HG03060 (cell line): ENCODE results near the gene EIF2B2.

Experiments
- ATAC-seq: cut with Tn5 transposase; IDR thresholded peaks from one replicate; pipeline ENCODE4 v1.9.1; 2021; ENCODE audit warnings: low read depth, moderate number of reproducible peaks; ENCODE audit not compliant: unreplicated experiment

EIF2B2 gene

DNA sequence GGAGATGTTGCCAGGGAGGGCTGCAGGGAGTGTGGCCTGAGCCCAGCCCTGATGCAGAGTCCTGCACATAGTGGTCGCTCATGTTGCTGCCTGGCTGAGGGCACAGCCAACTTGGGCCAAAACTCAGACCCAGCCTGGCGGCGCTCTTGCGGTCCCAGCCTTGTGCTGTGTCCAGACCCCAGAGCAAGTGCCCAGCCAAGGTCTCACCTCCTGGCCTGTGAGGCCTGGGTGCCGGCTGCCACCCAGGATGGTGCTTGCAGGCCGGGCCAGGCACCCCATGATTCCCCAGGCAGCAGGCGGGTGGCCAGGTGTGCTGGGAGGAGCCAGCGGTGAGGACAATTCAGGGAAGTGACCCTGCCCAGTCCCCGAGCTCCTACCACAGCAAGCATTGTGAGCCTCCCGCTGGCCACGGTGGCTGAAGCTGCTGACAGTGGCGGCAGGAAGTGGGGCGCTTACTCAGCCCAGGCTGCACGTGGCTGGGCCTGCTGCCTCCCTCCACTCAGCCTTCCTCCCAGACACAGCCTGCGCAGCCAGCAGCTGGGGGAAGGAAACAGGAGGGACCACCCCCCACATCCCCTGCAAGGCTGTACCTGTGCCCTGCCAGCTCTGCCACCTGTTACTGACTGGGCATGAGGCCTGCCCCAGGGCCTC lies 29.6 kb upstream of the EIF2B2 start:
- no peak for ATAC-seq

DNA sequence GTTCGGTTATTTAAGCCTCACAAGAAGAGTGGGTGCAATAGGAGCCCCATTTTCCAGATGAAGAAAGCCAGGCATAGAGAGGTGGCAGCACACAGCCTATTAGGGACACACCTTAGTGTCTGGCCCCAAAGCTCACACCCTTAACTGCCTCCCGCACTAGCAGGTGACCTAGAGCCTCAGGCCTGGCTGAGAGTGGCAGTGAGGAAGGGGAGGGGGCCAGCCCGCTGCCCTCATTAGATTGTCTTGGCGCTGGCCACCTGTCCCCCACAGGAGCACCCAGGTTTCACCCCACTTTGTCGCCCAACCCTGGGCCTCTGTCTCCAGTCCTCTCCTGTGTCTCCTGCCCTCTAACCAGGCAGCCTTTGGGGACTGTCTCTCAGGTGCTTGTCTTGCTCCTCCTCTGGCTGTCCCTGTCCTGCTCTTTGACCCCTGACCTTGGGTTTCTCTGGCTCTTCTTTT lies 28.8 kb upstream of the EIF2B2 start:
- no peak for ATAC-seq

DNA sequence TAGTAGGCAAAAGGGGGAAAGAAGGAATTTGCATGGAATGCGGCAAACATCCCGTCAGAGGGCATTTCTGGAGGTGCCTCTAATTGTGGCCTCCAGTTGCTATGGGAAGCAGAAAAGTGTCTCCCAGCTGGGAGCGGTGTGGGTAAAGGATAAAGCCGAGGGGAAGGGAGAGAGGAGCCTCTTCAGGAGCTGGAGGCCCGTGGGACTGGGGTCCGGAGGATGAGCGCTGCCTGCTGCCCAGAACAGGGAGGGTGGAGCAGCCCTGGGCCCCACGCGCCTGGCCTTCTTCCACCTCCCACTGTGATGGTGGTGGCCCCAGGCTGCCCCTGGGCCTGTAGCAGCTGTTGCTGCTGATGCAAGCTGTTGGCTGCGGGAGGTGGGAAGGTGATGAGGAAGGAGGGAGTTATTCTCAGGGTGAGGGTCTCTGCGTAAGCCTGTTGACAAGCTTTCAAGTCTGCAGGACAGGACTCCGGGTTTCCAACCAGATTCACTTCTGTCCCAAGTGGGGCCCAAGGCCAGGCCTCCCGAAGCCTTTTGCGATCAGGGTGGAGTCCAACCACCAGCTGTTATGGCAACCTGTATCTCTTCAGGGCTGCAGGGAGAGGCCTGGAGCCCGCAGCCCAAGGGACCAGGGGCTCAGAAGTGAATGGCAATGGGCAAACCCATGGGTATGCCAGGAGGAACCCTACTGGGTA lies 28.2 kb upstream of the EIF2B2 start:
- ATAC-seq, result no peak

DNA sequence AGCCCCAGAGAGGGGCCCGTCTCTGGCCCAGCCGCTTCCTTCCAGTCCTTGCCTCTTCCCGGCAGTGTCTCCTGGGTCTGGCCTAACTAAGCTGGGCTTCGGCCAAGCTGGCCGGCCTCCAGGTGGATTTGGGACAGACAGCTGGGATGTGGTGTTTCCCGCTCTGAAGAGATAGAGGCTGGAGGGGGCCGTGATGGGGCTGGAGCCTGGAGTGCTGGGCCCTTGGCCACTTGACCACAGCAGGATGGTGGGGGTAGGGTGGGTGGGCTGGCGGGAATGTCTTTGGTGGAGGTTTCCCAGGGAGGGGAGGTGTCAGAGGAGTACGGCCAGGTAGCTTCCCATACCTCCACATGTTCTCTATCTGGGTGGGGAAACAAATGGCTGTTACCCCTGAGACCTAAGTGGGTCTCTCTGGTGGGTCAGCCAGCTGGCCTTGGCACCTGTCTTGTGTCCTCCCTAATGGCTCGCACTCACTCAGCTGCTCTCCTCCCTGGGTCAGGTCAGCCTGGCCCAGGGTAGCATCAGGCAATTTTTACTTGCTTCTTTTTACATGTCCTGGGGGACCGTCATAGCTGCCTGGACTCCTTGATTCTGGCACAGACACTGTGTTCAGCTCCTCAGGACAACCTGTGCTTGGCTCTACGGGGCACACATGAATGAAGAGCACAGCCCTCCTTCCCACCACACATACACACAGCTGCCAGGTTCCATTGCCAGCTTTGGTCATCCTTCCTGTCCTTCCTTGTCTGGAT lies 27.5 kb upstream of the EIF2B2 start:
- no peak for ATAC-seq

DNA sequence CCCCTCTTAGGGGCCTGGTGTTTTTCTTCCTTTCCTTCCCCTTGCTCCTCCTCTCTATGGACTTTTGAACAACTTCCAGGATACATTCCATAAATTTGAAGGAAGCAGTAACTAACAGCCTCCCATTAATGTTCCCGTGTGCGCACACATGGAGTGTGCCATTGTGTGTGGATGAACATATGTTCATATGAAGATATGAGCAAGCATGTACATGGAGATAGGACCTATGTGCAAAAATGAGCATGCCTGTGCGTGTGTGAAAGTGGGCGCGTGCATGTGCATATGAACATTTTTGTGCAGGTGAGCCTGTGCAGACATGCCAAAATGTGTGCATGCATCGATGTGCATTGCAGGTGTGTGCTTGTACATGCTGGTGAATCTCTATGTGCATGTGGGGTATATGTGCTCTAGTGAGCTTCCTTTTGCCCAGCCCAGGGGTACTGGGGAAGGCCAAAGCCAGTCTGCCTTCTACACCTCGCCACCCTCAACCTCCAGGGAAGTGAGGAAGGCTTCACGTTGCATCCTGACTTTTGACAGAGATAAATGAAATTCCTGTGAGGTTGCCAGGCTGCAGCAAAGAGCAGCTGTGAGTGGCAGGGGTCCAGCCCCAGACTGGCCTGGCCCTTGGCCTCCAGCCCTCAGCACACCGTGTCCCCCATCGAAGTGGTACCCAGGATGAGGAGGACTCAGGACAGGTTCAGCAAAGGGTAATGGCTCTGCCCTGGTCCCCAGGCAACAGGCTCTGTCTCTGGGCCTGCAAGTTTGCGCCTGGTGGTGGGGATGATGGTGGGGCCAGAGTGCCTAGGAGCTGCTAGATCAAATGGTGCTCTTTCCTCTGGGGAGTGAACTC lies 26.2 kb upstream of the EIF2B2 start:
- ATAC-seq, result no peak

DNA sequence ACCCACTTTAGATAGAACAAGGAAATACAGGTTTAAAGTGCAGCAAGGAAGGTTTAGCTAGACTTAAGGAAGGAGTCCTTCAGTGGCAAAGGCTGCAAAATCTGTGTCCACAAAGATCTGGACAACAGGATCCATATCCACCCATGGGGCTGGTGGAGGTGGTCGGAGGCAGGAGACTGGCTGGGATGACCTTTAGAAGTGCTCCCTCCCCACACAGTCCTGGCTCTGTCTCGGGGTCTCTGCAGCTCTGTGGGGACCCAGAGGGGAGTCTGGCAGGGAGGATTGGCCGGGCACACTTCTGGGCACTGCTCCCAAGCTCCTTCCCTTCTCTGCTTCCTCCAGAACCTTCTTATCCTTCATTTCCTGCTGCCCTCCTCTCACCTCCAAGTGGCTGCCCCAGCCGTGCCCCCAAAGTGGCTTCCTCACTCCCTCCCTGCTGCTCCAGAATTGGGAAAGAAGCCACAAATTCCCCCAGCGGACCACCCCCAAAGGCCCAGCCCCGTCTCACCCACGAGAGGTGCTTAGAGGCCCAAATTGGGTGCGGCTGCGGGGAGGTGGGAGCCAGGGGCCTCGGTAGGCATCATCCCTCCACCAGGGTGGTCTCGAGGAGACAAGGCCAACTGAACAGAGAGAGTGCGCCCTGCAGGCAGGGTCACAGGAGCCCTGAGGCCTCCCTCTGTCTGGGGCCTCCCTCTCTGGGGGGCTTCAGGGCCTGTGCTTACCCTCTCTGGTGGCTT lies 25.4 kb upstream of the EIF2B2 start:
- no peak for ATAC-seq

DNA sequence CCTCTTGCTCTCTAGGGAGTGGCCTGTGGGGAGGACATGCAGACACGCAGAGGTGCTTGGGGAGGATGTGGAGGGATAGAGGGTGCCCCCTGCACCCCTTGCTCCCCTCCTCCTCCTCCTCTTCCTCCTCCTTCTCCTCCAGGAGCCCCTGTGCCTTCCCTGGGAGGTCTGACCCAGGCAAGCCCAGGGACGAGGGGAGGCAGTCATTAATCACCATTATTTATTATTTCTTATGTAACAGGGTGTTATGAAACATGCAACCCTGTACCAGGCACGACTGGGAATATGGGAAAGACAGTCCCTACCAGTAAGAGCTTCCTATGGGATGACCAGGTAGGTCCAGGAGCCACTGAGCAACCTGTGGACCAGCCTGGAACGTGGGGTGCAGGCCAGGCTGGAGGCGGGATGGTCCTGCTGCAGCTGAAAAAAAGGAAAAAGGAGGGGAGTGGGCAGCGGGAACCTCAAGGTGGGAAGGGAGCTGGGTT lies 24.8 kb upstream of the EIF2B2 start:
- no peak for ATAC-seq

DNA sequence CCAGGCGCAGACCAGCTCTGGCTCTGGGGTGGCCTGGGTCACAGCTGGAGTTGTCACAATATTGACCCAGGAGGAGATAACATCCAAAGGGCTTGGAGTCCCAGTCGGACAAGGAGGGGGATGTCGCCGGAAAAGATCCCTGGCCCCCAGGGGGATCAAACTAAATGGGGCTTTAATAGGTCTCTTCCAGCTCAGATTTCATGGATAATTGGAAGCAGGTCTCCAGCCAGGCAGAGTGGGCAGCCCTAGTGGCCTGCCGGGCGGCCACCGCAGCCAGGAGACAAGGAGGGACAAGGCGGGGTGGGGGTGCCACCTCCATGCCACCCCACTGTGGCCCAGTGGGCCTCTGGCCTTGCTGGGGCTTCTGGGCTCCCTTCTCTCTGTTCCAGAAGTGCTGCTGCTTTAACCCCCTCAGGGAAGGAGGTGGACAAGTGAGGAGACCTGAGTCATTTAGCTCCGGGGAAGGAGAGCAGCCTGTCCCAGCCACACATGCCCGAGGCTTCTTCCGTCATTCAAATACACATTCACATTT lies 24.2 kb upstream of the EIF2B2 start:
- ATAC-seq, result no peak

DNA sequence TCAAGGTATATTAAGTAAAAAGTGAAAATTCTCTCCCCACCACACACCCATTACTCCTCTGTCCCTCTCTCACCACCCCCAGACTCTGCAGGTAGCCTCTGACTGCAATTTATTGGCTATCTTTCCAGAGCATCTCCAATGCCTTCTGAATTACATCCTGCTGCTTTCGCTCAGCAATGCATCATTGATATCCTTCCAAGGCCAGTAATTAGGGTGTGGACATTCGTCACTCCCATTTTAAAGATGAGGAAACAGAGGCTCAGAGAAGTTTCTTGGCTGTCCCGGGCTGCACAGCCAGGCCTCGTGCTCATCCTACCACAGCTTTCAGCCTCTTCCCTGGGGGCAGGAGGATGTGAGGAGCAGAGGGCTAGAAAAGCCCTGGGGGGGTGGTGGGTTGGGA lies 23.7 kb upstream of the EIF2B2 start:
- no peak for ATAC-seq

DNA sequence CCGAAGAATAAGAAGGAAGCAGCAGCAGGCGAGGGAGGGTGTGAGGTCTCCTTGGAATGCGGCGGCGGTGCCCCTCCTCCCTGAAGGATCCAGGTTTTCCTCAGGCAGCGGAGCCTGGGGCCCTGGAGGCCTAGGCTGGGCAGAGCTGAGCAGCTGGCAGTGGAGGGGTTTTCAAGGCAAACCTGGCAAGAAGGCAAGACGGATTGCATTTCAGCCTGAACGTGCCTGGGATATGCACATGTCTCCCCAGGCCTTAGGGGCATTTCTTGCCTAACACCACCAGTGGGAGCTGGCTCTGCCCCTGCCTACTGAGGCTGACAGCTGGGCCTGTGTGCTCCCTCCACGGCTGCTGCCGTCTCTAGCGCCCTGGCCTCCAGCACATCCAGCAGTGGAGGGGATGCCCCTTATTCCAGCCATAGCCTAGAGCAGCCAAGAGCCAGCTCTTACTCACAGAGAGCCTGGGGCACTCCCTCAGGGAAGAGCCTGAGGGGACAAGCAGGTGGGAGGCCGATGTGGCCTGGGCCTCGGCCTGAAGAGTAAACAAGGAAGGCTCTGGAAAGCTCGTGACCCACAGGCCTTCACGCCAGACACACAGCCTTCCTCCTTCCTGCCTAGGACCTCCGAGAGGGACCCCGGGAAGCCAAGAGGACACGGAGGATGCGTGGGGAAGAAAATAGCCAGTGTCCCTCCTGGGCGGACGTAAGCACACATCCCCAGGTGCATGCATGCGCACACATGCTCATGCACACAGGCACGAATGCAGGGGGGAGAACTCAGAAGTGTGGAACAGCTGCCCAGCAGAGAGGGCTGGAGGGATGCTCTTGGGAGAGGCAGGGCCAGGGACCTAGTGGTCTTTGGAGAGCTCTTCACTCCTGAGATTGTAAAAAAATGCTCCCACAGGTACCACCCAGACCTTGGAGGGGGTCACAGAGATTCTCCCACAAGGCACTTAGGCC lies 23.0 kb upstream of the EIF2B2 start:
- no peak for ATAC-seq

DNA sequence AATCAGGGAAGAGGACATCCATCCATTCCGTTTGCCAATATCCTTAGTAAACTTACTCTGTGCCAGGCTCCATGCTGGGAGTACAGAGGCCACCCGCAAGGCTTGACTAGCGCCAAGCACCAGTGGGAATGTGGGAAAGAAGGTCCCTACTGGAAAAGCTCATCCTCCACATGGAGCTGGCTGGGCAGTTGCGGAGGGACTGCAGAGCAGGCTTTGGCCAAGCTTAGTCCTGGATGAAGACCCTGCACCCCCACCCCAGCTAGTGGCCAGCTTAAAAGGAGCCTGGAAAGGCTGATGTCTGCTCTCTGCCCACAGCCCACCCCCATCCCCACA lies 22.4 kb upstream of the EIF2B2 start:
- ATAC-seq, result no peak

DNA sequence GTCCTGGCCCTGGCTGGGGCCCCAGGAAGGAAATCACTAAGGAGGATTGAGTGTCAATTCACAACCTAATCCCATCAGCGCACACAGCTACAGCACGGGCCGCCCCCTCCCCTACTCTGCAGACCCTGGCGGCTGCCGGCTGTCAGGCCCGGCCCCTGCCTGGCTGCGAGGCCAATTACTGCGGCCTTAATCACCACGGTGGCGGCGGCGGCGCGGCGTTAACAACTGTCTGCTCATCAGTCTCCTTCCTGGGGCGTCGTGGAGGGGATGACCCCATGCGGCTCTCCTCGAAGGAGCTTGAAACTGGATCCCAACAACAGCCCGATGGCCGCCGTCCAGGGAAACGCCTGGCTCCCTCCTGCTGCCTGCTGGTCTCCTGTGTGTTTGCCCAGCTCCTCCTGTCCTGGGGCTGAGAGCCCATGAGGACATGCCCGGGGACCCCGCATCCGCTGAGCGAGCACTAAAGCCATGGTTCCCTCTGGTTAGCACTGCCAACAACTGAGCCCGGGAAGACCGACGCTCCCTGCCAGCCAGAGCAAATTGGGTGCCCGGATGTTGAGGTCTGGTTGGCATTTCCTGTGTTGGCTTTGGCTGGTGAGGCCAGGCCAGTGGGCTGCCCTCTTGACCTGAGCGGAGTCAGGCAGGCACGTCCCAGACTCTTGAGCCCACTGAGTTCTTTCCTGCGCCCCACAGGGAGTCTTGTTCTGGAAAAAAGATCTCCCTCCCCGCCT lies 21.8 kb upstream of the EIF2B2 start:
- ATAC-seq, result no peak

DNA sequence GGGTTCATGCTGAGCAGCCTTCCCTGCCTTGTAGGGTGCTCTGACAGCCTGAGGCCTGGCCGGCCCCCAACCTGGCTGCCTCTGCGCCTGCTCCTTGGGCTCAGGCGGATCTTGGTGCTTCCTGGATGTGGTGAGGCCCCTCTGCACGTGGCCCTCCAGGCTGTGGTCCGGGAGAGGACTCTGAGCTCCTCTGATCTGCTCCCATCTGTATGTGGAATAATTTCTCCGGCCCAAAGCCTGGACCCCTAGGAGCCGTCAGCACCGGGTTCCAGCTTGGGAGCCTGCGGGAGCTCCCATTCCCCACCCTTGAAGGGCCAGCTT lies 21.3 kb upstream of the EIF2B2 start:
- ATAC-seq, result no peak

DNA sequence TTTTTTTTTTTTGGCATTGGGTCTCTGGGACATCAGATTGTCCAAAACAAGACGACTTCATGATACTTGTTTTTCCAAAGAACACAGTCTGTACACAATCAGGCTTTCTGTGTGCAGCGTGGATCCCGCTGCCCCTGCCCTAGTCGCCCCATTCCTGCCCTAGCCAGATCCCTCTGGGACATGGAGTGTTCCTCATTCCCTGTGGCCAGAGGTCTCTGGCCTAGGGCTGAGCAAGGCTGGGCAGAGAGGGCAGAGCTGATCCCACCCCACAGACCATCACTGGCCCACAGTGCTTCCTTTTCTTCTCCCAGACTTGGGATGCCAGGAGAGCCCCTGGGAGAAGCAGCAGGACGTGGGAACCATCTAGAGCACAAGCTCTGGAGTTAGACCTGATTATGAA lies 20.9 kb upstream of the EIF2B2 start:
- no peak for ATAC-seq

DNA sequence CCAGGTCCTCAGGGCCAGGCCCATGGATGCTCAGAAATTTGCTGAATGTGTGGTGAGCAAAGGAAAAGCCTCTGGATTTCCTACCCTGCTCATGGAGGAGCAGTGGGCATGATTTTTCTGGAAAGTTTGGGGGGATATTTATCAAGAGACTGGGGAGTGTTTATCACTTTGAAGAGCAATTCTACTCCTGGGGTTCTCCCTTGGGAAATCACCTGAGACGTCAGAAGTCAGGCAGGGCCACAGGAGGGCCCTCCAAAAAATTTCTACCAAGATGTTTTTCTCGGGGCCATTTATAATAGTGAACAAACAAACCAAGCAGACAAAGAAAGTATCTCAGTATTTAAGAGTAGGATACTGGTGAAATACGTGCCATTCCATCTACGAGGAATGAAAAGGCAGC lies 20.1 kb upstream of the EIF2B2 start:
- no peak for ATAC-seq

DNA sequence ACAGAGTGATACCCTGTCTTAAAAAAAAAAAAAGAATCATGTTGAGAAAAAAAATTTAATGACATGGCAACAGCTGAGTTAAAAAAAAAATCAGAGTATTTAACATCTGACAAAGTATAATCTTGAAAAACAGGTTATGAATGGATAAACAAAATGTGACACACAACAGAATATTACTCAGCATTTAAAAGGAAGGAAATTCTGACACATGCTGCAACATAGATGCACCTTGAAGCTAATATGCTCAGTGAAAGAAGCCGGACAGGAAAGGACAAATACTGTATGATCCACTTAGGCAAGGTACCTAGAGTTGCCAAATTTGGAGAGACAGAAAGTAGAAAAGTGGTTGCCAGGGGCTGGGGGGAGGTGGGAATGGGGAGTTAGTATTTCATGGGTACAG lies 19.4 kb upstream of the EIF2B2 start:
- no peak for ATAC-seq

DNA sequence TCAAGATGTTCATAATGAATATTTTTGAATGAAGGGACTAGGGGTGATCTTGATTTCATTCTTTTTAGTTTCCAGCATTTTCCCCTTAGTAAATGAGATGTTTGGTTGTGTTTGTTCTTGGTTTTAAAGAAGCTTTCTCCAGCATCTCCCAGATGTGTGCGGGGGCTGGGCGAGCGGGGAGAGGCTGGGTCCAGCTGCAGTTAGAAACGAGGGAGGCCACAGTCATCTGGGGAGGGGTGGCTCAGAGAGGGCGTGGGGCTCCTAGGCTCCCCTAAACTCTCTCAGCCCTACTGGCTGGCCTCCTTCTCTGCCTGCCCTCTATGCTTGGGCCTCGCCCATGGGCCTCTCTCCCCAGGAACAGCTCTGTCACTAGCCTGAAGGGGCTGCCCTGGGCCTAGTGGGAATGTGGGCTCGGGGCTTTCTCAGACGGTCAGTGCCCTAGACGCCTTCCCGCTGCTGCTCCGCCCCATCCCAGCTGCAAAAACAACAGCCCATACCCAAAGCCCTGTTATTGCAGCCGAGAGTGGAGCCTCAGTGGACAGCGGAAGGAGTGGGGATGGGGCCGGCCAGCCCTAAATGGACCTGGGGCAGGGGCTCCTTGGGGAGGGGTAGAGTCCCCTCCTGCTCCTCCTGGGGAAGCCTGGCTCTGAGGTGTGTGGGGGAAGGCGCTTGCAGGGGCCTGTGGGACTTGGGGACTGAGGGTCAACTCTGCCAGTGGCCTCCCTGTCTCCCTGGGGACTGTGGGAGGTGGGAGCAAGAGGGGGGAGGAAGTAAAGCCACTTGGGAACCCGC lies 18.3 kb upstream of the EIF2B2 start:
- ATAC-seq, result no peak

DNA sequence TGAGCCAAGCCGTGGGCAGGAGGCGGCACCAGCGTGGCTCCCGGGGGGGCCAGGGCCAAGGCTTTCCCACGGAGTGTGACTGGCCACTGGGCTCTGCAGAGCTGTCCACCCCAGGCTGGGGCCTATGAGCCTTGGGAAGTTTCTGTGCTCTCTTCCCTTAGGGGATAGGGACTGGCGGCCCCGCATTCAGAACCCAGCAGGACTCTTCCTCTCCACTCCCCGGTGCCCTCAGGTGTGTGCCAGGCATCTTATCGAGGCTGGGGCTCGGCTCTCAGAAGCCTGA lies 17.8 kb upstream of the EIF2B2 start:
- ATAC-seq, result no peak
